Activated CD4-positive, alpha-beta T cell treated with anti-CD3 and anti-CD28 coated beads, Interleukin-2, amount 50 U/mL, for 1 hour (primary cell): ENCODE measurements around the gene FOXS1.
"Not testable (repeated sequence)": the region's sequence is repeated elsewhere in the genome, so short reads cannot be mapped to it uniquely, and the experiment has no call there.

ENCODE experiments used
- DNase-seq: peaks from one replicate; pipeline ENCODE4 v3.0.0-alpha.2; 2020

The FOXS1 gene

DNA sequence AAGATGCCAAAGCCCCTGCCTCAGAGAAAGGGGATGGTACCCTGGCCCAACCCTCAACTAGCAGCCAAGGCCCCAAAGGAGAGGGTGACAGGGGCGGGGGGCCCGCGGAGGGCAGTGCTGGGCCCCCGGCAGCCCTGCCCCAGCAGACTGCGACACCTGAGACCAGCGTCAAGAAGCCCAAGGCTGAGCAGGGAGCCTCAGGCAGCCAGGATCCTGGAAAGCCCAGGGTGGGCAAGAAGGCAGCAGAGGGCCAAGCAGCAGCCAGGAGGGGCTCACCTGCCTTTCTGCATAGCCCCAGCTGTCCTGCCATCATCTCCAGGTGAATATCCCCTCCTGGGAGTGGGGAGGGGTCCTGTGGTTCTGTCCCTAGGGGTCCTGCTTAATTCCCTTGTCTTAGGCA is 25.2 kb downstream of the FOXS1 start:
- DNase-seq = no peak

GRCh38 chr20:31819083-31819784 is 26.2 kb downstream of the FOXS1 start, which contains the start of gene MYLK2:
TSS of gene MYLK2 (plus strand) at chr20:31819356. CDS start at chr20:31819581, 225 bp downstream.
- DNase-seq = no peak

GRCh38 chr20:31818376-31818908 is 27.0 kb downstream of the FOXS1 start:
- DNase-seq = no peak

- no peak for DNase-seq
Observed at GRCh38 chr20:31817461-31817860, 27.9 kb downstream of the FOXS1 start.

GRCh38 chr20:31816221-31816620 is 29.2 kb downstream of the FOXS1 start:
- no peak for DNase-seq

- DNase-seq = no peak
Observed at GRCh38 chr20:31815408-31816188, 29.8 kb downstream of the FOXS1 start.

DNA sequence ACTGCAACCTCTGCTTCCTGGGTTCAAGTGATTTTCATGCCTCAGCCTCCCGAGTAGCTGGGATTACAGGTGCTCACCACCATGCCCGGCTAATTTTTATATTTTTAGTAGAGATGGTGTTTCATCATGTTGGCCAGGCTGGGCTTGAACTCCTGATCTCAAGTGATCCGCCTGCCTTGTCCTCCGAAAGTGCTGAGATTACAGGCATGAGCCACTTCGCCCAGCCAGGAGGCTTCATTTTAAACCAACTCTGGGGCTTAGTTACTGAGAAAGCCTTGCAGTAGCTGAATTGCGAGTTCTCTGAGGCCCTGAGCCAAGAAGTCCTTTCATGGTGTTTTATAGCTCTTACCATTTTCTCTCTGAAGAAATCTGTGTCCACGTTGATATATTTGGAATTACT is 31.3 kb downstream of the FOXS1 start:
- not testable (repeated sequence) for DNase-seq

- no peak for DNase-seq
Observed at GRCh38 chr20:31813611-31814010, 31.8 kb downstream of the FOXS1 start.

DNA sequence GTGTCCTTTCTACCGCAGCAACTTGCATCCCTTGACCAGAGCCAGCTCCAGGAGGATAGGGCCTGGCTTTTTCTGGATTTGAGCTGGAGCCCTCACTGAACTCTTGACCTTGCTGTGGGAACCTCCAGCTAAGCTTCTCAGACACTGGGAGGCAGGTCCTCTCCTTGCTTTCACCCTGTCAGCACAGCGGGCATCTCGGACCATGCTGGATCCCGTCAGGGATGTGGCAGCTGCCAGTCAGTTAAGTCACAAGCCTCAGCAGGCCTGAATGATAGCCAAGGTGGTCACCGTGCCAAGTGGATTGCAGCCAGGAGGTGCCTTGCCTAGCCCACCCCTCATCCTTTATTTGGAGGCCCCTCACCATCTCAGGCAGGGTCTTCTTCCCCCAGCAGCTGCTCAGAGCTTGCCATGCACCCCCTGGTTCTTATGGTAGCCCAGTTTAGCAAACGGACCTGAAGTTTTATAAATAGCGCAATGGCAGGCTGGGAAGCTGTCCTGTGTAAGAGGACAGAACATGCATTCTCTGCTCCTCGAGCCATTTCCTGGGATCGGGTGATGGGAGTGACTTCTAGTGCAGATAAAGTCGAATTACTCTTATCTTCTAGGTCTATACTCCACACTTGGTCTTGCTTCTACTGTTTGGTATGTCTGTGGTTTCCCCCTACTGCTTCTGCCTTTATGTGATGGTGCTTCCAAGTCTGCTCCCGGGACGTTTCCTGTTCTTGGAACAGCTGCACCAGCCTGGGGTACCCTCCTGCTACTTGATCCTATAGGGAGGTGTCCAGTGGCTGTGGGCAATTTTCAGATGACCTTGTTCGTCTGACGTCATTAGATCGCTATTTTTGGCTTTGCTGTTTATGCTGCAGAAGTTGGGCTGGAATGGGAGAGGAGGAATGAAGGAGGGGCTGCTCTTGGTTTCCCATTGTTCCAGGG is 33.3 kb downstream of the FOXS1 start:
- DNase-seq = no peak

GRCh38 chr20:31811198-31811597 is 34.2 kb downstream of the FOXS1 start:
- no peak for DNase-seq

GRCh38 chr20:31809661-31810060 is 35.7 kb downstream of the FOXS1 start:
- no peak for DNase-seq

DNA sequence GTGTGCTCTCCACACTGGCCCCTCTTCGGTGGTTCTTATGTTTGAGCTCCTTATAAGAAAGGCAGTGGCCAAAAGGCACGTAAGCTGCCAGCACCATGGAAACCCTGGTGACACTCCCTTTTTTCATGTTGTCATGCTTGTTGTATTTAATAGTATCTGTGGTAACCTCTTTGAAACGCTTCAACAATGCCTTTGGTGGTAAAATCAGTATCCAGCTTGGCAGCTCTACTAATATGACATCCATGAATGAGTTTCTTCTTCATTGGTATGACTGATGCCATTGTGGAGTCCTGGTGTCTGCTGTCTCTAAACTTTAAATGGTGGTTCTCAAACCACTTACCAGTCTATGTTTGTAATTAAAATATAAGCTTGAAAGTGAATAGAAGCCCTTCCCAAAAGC is 36.9 kb downstream of the FOXS1 start:
- no peak for DNase-seq

- no peak for DNase-seq
Observed at GRCh38 chr20:31806564-31807355, 38.6 kb downstream of the FOXS1 start.

GRCh38 chr20:31803552-31804291 is 41.7 kb downstream of the FOXS1 start:
- DNase-seq = no peak

- DNase-seq = no peak
Observed at GRCh38 chr20:31801508-31801907, 43.9 kb downstream of the FOXS1 start.

GRCh38 chr20:31797364-31797763 is 48.0 kb downstream of the FOXS1 start:
- no peak for DNase-seq
